Mesenteric fat pad (tissue), 1 donor: ENCODE measurements around the gene SEC22C. TPM values are rescaled to one million over a fixed set of nuclear protein-coding genes. Genes with fewer than 3 reads are reported as not detected.
A peak's percentile ranks its signal among the peaks of the same experiment; 100 is the strongest.

Experiments
- DNase-seq: peaks from one replicate; pipeline ENCODE4 v3.0.0-alpha.2; 2020; ENCODE audit warnings: low spot score
- total RNA-seq: library from RNA; stranded (reverse); fragmentation: NEBNext Ultra II Directional; extraction: Animal tissue kit (Norgen Biotek cat#: 25700); gene quantifications from one replicate; pipeline ENCODE4 v1.2.1, GENCODE V29; 2021
- donor health status: DM: yes; HTN: yes; CAD: no.

Gene SEC22C
- total RNA-seq, 1 donor from 2014 or later = 44.7 TPM

GRCh38 chr3:42515391-42515916 is 66.3 kb downstream of the SEC22C start:
- DNase-seq = no peak

DNA sequence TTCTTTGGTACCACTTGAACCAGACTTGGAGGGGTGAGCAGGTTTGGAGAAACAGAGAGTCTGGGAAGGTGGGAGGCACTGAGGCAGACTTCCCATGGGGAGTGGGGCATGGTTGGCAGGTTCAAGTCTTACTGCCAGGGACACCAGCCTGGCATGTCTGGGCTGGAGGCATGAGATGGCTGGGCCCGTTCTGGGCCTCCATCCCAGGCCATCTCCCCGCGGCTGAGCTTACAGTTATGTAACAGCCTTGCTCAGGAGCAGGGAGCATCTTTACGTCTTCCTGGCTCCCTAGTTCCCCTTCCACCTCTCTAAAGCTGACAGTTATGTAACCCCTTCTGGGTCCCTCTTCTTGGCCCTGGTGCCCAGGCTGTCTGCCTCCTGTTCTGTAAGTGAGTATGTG is 66.9 kb downstream of the SEC22C start:
- no peak for DNase-seq

DNA sequence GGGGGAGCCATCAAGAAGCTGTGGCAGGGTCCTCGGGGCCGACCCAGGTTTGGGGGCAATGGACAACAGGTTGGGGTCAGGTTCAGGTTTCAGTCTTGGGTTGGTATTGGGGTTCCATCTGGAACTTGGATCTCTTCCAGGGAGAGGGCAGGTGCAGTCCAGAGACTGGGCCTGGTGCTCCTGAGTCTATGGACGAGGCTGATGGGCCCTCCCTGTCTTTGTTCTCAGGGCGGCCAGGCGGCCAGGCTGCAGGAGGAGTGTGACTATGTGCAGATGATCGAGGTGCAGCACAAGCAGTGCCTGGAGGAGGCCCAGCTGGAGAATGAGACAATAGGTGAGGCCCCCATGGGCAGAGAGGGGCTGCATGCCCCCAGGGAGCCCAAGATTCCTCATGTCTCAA is 68.2 kb downstream of the SEC22C start:
- DNase-seq = no peak

DNA sequence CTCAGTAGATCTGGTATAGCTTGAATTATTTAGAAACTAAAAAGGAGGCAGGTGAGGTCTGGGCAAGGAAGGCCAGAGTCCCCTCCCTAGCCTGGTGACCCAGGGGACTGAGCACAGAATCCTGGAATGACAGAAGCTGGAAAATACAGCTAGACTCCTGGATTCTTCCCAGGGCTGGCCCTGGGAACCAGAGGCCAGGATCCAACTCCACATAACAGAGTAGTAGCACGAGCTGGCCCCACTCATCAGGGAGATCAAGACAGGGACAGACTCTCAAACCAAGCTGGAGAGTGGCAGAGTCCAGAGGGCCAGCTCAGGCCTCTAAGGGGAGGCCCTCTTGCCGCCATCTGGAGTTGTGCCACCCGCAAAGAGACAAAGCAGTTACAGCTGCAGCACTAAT is 68.6 kb downstream of the SEC22C start:
- DNase-seq = no peak

- DNase-seq = no peak
Measured at GRCh38 chr3:42511736-42512135, 70.0 kb downstream of the SEC22C start.

GRCh38 chr3:42511201-42511600 is 70.6 kb downstream of the SEC22C start:
- no peak for DNase-seq

GRCh38 chr3:42510325-42510724 is 71.4 kb downstream of the SEC22C start:
- no peak for DNase-seq

DNA sequence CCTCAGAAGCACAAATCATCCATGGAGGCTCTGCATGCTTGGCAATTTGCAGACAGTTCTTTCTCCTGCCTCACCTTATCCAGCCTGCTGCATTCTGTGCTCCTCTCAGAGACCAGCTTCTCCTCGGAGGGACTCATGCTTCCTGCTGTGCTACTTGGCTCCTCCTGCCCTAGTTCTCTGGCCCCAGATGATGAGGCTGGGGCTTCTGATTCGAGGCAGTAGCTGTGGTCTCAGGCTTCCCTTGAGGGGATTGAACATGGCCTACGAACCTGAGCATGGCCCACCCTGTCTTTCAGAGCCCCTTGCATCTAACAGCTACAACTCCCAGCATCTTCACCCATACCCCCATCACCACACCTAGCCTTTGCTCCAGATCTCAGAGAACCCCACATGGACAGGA is 72.7 kb downstream of the SEC22C start:
- DNase-seq = no peak

DNA sequence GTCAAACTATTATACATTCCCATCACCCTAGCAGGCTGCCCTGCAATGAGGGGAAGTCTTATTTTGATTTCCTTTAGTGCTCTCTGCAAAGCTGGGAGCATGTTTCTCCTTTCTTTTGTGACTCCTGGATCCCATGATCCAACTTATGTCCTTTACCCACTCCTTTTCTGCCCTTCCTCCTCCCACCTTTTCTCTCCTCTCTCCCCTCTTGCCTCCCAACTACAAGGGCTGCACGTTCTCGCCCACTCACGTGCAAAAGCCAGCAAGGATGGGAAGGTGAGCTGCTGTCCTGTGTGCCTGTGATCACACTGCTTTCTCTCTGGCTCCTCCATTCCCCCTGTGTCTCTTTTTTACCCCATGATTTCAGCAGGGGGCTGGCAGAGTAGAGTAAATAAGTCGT is 73.2 kb downstream of the SEC22C start:
- no peak for DNase-seq

GRCh38 chr3:42507761-42508335 is 73.9 kb downstream of the SEC22C start:
- DNase-seq = peak; percentile 47

- peak; percentile 53 for DNase-seq
Measured at GRCh38 chr3:42507252-42507651, 74.5 kb downstream of the SEC22C start.

GRCh38 chr3:42505849-42506410 is 75.8 kb downstream of the SEC22C start:
- peak; percentile 47 for DNase-seq

GRCh38 chr3:42505128-42505848 is 76.5 kb downstream of the SEC22C start:
- DNase-seq = peak; percentile 81

DNA sequence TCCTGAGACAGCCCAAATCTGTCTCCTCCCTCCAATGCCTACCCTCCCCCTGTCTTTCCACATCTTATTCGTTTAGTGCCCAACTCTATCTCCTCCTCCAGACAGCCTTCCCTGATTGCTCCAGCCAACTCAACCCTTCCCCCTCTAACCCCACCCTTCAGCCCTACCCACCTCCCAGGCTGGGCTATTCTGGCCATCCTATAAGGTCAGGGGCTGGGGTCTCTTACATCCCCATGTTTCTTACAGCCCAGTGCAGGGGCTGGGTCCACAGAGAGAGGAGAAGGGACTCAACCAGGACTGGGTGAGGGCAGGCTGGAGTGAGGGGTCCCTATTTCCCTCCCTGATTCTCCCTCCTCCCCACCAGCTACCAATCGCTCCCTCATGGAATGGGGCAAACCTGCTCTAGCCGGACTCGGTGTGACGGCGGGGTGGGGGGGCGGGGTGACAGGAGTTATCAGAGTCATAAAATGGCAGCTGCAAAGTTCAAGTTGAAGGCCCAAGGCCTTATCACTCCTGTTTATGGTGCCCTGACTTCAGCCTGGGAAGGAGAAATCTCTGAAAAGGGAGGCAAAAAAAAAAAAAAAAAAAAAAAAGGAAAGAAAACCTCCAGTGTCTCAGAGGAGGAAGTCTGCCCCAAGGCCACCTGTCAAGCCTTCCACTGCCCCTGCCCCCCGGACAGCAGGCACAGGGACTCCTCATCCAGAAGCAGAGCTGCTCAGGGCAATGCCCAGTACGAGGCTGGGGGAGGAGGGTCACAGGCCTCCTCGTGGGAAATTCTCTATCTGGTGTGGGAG is 77.2 kb downstream of the SEC22C start:
- DNase-seq = peak; percentile 49

DNA sequence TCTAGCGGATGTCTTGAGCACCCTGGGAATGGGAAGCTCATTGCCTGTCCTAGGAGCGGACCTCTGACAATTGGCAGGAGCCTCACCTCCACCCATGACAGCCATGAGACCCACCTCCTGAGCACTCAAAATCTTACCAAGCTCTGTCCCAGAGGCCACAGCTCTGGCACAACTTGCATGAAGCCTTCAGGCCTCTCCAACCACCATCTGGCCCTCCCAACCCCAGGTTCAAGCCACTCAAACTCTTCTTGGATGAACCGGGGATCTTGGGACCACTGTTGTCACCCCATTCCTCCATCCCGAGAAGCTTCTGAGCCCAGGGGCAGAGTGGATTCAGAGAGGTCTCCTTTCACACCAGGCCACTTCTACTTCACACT is 77.8 kb downstream of the SEC22C start:
- DNase-seq = peak; percentile 53

- DNase-seq = peak; percentile 35
Measured at GRCh38 chr3:42503251-42503924, 78.4 kb downstream of the SEC22C start.

GRCh38 chr3:42502429-42503250 is 79.1 kb downstream of the SEC22C start, which contains the start of gene VIPR1:
VIPR1 (plus strand) TSS chr3:42502643; CDS start chr3:42502736, 93 bp downstream.
- peak; percentile 90 for DNase-seq

DNA sequence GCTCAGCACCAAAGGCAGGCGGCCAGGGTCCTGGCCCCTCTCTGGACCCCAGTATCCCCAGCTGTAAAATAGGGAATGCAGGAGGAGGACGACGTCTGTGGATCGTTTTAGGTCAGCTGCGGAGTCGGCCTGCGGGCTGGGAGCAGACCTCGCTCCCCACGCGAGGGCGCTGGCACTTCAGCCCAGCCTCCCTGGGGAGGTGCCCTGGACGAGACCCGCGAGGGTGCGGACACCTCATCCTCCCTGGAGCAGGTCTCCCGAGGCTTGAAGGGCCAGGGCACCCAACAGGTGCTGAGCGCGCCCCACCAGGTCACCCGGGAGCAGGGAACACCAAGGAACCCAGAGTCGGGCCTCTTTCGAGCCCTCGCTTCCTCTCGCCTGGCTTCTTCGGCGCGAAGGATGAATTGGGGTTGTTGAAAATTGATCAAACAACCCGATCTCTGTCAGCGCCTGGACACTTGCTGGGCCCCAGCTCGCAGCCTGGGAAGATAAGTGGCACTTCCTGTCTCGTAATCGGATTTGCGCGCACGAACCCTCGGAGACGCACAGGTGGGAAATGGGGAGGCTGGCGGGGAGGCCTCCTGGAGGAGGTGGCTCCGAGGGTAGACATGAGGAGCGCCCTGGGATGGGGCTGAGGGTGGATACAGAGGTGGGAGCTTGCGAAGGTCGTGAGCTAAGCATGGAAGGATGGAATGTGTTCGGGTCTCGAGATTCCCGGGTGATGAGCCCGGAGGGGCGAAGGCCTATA is 79.9 kb downstream of the SEC22C start:
- DNase-seq = peak; percentile 89

DNA sequence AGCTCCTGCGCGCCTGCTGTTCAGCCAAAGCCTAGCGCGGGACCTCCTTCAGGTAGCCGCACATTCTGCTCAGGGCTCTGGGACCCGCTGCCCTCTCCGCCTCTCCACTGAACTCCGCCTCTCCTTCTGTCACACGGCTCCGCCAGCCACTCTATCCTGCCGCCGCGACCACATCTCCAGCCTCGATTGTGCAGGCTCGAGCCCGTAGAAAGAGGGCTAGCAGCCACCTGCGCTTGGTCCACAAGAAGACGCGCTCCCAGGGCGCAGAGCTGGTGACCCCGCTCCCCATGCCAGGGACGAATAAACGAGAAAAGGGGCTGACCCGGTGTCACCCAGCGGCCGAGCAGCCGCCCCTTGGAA is 80.5 kb downstream of the SEC22C start:
- peak; percentile 88 for DNase-seq

DNA sequence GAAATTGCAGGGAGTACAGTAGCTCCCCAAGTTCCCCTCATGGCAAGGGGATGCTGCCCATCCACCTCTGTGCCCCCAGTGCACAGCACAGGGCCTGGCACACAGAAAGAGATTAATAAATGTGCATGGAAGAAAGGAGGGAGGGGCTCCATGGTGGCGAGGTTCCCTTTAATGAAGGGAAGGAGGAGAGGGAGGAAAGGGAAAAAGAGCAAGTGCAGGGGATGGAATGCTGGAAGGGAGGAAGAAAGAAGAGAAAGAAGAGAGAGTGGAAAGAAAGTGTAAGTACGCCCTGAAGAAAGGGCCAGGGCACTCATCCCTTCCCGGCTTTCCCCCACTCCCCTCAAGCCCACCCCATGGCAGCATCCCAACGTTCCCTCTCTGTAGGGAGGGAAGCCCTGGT is 80.9 kb downstream of the SEC22C start:
- no peak for DNase-seq
